ENCODE data around the gene OXLD1.

The OXLD1 gene

DNA sequence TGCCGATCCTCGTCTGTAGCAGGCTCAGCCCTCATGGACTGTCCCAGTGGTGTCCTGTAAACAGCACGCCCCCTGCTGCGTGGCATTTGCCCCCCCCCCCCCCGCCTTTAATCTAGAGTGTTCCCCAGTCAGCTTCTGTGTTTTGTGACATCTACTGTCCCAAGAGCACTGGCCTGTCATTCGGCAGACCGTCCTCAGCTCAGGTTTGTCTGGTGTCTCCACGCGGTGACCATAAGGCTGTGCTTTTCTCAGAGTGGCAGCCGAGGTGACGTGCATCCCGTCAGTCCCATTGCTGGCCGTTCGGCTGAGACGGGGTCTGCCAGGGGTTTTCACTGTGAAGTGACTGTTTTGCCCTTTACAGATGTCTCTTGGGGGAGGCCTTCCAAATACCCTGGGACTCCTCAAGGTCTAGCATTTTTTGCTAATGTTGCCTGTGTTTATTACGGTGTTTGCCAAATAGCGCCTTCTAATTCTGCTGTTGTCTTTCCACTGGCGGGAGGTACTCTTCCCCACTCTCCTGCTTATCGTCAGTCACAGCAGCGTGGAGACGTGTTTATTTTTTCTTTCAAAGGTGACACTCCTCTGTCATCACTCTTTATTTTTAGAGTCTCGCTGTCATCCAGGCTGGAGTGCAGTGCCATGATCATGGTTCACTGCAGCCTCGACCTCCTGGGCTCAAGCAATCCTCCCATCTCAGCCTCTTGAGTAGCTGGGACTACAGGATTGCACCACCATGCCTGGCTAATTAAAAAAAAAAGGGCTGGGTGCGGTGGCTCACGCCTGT lies 31.0 kb upstream of the OXLD1 start:
- Histone ChIP-seq H3K27ac (ENCODE audit: low read length) (no peak overlapping the region), H3K36me3 (ENCODE audit: control insufficient read depth in 1 of 2, insufficient read depth in 2 of 2, low read length in 2 of 2) (peaks cover 28 to 77% of the 10 kb centered on the region in 2 donors), H3K9me3 (ENCODE audit: control insufficient read depth in 1 of 2, low read length in 2 of 2) (no peaks in the 10 kb centered on the region), H3K27me3 (ENCODE audit: low read depth, low read length) (no peaks in the 10 kb centered on the region), H3K4me1 (ENCODE audit: control insufficient read depth in 1 of 2, insufficient read depth in 2 of 2, low read length in 2 of 2) (peaks cover 9 to 20% of the 10 kb centered on the region in 2 donors), H3K4me3 (ENCODE audit: low read depth in 1 of 2, low read length in 2 of 2) (no peak overlapping the region)

DNA sequence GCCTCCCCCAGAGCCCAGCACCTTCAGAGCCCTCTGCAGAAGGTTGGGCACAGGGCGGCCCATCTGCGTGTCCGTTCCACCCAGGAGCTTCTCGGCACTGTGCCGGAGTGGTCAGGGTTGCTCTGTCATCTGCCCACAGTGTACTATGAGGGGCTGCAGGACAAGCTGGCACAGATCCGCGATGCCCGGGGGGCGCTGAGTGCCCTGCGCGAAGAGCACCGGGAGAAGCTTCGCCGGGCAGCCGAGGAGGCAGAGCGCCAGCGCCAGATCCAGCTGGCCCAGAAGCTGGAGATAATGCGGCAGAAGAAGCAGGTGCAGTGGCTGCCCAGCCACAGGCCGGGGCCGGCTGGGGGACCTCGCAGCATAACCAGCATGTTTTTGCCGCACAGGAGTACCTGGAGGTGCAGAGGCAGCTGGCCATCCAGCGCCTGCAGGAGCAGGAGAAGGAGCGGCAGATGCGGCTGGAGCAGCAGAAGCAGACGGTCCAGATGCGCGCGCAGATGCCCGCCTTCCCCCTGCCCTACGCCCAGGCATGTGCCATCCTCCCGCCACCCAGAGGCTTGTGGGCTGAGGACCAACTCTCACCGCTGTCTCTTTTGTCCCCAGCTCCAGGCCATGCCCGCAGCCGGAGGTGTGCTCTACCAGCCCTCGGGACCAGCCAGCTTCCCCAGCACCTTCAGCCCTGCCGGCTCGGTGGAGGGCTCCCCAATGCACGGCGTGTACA lies 30.0 kb upstream of the OXLD1 start:
- Histone ChIP-seq H3K36me3 (ENCODE audit: control insufficient read depth in 1 of 2, insufficient read depth in 2 of 2, low read length in 2 of 2) (peaks cover 35 to 88% of the 10 kb centered on the region in 2 donors), H3K4me3 (ENCODE audit: low read depth in 1 of 2, low read length in 2 of 2) (no peak overlapping the region), H3K9me3 (ENCODE audit: control insufficient read depth in 1 of 2, low read length in 2 of 2) (no peaks in the 10 kb centered on the region)

DNA sequence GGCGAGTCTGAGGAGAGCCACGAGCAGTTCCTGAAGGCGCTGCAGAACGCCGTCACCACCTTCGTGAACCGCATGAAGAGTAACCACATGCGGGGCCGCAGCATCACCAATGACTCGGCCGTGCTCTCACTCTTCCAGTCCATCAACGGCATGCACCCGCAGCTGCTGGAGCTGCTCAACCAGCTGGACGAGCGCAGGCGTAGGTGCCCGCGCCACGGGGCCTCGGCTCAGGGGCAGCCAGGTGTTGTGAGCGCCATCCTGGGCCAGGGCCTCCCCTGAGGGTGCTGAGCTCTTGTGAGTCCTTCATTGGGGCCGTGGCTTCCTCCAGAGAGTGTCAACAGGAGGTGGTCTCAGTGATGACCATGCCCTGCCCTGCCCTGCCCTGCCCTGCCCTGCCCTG lies 29.4 kb upstream of the OXLD1 start:
- H3K27ac ChIP-seq (ENCODE audit: low read length), result no peak overlapping the region
- no peak overlapping the region for H3K4me3 ChIP-seq (ENCODE audit: low read depth in 1 of 2, low read length in 2 of 2)
- no peaks in the 10 kb centered on the region for H3K9me3 ChIP-seq (ENCODE audit: control insufficient read depth in 1 of 2, low read length in 2 of 2)
- no peaks in the 10 kb centered on the region for H3K27me3 ChIP-seq (ENCODE audit: low read depth, low read length)
- H3K4me1 ChIP-seq (ENCODE audit: control insufficient read depth in 1 of 2, insufficient read depth in 2 of 2, low read length in 2 of 2), result peaks cover 0 to 4% of the 10 kb centered on the region in 2 donors
- peaks cover 36 to 90% of the 10 kb centered on the region in 2 donors for H3K36me3 ChIP-seq (ENCODE audit: control insufficient read depth in 1 of 2, insufficient read depth in 2 of 2, low read length in 2 of 2)

More for the DNA sequence above, 30.0 kb upstream of the OXLD1 start:
- Histone ChIP-seq H3K27me3 (ENCODE audit: low read depth, low read length) (no peaks in the 10 kb centered on the region), H3K27ac (ENCODE audit: low read length) (no peak overlapping the region), H3K4me1 (ENCODE audit: control insufficient read depth in 1 of 2, insufficient read depth in 2 of 2, low read length in 2 of 2) (peaks cover 4 to 9% of the 10 kb centered on the region in 2 donors)

DNA sequence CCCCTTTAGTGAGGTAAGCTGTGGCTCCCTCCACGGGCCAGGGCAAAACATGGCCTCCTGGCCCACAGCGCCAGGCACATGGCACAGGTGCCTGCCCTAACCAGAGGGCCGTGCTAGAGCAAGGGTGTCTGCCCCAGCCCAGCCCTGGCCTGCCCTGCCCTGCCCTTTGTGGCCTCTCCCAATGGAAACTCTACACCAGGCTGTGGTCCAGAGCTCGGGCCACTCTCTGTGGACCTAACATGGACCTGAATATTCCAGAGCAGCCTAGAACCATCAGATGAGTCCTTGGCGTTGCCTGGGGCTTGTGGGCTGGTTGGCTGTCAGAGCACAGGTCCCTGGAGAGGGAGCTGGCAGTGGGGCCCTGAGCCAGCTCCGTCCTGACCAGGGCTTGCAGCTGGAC lies 28.8 kb upstream of the OXLD1 start:
- Histone ChIP-seq H3K9me3 (ENCODE audit: control insufficient read depth in 1 of 2, low read length in 2 of 2) (no peaks in the 10 kb centered on the region), H3K27me3 (ENCODE audit: low read depth, low read length) (no peaks in the 10 kb centered on the region), H3K4me1 (ENCODE audit: control insufficient read depth in 1 of 2, insufficient read depth in 2 of 2, low read length in 2 of 2) (no peaks in the 10 kb centered on the region), H3K4me3 (ENCODE audit: low read depth in 1 of 2, low read length in 2 of 2) (no peak overlapping the region), H3K36me3 (ENCODE audit: control insufficient read depth in 1 of 2, insufficient read depth in 2 of 2, low read length in 2 of 2) (peaks cover 36 to 91% of the 10 kb centered on the region in 2 donors), H3K27ac (ENCODE audit: low read length) (no peak overlapping the region)

DNA sequence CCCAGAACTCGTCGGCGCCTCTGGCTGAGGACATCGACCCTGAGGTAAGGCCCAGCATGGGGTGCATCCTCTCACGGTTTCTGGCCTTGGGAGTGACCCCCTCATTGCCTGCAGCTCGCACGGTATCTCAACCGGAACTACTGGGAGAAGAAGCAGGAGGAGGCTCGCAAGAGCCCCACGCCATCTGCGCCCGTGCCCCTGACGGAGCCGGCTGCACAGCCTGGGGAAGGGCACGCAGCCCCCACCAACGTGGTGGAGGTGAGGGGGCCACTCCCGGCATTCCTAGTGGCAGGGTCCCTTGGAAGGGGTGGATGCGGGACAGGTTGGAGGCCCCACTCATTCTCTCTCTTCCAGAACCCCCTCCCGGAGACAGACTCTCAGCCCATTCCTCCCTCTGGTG lies 28.4 kb upstream of the OXLD1 start:
- H3K4me3 ChIP-seq (ENCODE audit: low read depth in 1 of 2, low read length in 2 of 2), result no peak overlapping the region
- no peaks in the 10 kb centered on the region for H3K27me3 ChIP-seq (ENCODE audit: low read depth, low read length)
- H3K36me3 ChIP-seq (ENCODE audit: control insufficient read depth in 1 of 2, insufficient read depth in 2 of 2, low read length in 2 of 2), result peaks cover 36 to 95% of the 10 kb centered on the region in 2 donors
- no peaks in the 10 kb centered on the region for H3K4me1 ChIP-seq (ENCODE audit: control insufficient read depth in 1 of 2, insufficient read depth in 2 of 2, low read length in 2 of 2)
- H3K9me3 ChIP-seq (ENCODE audit: control insufficient read depth in 1 of 2, low read length in 2 of 2), result no peaks in the 10 kb centered on the region
- H3K27ac ChIP-seq (ENCODE audit: low read length), result no peak overlapping the region

DNA sequence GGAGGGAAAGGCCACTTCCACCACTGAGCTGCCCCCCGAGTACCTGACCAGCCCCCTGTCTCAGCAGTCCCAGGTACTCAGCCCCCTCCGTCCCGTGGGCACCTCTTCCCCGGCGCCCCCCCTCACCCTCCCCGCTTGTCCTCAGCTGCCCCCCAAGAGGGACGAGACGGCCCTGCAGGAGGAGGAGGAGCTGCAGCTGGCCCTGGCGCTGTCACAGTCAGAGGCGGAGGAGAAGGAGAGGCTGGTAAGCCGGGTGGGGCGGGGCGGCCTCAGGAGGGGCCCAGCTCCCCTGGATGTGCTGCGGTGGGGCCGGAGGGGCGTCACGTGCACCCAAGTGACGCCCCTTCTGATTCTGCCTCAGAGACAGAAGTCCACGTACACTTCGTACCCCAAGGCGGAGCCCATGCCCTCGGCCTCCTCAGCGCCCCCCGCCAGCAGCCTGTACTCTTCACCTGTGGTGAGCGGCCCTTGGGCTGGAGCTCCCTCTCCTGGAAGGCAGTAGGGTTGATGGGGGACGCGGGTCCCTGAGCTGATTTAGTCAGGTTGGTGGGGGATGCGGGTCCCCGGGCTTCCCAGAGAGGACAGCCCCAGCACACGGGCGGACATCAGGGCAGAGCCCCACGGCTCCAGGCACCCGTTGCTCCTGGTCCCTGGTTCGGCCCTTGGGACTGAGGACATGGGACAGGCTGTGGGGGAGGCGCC lies 27.3 kb upstream of the OXLD1 start:
- Histone ChIP-seq H3K9me3 (ENCODE audit: control insufficient read depth in 1 of 2, low read length in 2 of 2) (no peaks in the 10 kb centered on the region), H3K4me3 (ENCODE audit: low read depth in 1 of 2, low read length in 2 of 2) (no peak overlapping the region), H3K27me3 (ENCODE audit: low read depth, low read length) (no peaks in the 10 kb centered on the region), H3K4me1 (ENCODE audit: control insufficient read depth in 1 of 2, insufficient read depth in 2 of 2, low read length in 2 of 2) (no peaks in the 10 kb centered on the region), H3K27ac (ENCODE audit: low read length) (no peak overlapping the region), H3K36me3 (ENCODE audit: control insufficient read depth in 1 of 2, insufficient read depth in 2 of 2, low read length in 2 of 2) (peaks cover 41 to 97% of the 10 kb centered on the region in 2 donors)

DNA sequence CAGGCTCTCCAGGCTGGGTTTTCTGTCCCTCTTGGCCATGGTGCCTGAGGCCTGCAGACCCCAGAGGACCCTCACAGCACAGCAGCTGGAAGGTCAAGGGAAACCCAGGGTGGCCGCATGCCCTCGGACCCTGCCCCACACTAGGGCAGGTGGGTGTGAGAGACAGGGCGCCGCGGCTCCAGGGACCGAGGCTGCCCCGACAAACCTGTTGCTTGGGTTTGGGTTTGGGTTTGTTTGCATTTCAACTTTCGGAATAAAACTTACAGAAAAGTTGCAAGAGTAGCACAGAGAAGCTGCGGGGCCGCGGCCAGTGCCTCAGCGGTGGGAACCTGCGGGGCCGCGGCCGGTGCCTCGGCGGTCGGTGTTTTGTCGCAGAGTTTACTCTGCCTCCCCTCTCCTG lies 25.2 kb upstream of the OXLD1 start:
- peaks cover 50 to 99% of the 10 kb centered on the region in 2 donors for H3K36me3 ChIP-seq (ENCODE audit: control insufficient read depth in 1 of 2, insufficient read depth in 2 of 2, low read length in 2 of 2)
- H3K9me3 ChIP-seq (ENCODE audit: control insufficient read depth in 1 of 2, low read length in 2 of 2), result no peaks in the 10 kb centered on the region
- no peaks in the 10 kb centered on the region for H3K27me3 ChIP-seq (ENCODE audit: low read depth, low read length)
- no peak overlapping the region for H3K4me3 ChIP-seq (ENCODE audit: low read depth in 1 of 2, low read length in 2 of 2)
- H3K27ac ChIP-seq (ENCODE audit: low read length), result no peak overlapping the region
- no peaks in the 10 kb centered on the region for H3K4me1 ChIP-seq (ENCODE audit: control insufficient read depth in 1 of 2, insufficient read depth in 2 of 2, low read length in 2 of 2)

DNA sequence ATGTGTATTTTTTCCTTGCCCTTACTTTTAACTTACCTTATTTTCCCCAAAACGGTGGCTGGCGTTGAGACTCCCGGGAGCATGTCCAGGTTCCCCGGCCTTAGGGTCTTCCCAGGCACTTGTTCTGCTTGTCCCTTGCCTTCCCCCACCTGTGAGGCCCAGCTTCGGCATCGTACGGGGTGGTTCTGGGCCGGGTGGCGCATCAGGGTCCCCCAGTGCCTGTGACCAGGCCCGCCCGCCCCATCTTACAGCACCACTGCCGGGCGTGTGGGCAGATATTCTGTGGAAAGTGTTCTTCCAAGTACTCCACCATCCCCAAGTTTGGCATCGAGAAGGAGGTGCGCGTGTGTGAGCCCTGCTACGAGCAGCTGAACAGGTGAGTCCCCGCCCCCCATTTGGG lies 24.8 kb upstream of the OXLD1 start:
- Histone ChIP-seq H3K9me3 (ENCODE audit: control insufficient read depth in 1 of 2, low read length in 2 of 2) (no peaks in the 10 kb centered on the region), H3K4me1 (ENCODE audit: control insufficient read depth in 1 of 2, insufficient read depth in 2 of 2, low read length in 2 of 2) (no peaks in the 10 kb centered on the region), H3K4me3 (ENCODE audit: low read depth in 1 of 2, low read length in 2 of 2) (no peak overlapping the region), H3K27ac (ENCODE audit: low read length) (no peak overlapping the region), H3K27me3 (ENCODE audit: low read depth, low read length) (no peaks in the 10 kb centered on the region), H3K36me3 (ENCODE audit: control insufficient read depth in 1 of 2, insufficient read depth in 2 of 2, low read length in 2 of 2) (peaks cover 54 to 99% of the 10 kb centered on the region in 2 donors)

DNA sequence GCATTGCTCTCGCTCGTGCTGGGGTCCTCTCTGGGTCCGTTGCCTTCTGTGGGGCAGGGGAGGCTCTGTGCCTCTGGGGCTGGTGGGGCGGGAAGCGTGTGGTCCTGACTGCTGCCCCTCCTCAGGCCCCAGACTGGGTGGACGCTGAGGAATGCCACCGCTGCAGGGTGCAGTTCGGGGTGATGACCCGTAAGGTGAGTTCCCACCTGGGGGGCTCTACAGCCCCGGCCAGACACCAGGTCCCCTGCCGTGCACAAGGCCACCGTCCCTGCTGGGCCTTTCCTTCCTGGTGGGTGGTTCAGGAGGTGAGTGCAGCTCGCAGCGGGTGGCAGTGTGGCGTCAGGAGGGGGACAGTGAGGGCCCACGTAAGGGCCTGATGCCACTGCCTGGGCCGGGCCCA lies 24.1 kb upstream of the OXLD1 start:
- H3K9me3 ChIP-seq (ENCODE audit: control insufficient read depth in 1 of 2, low read length in 2 of 2), result no peaks in the 10 kb centered on the region
- peaks cover 0 to 2% of the 10 kb centered on the region in 2 donors for H3K4me1 ChIP-seq (ENCODE audit: control insufficient read depth in 1 of 2, insufficient read depth in 2 of 2, low read length in 2 of 2)
- H3K27me3 ChIP-seq (ENCODE audit: low read depth, low read length), result no peaks in the 10 kb centered on the region
- no peak overlapping the region for H3K27ac ChIP-seq (ENCODE audit: low read length)
- peaks cover 55 to 93% of the 10 kb centered on the region in 2 donors for H3K36me3 ChIP-seq (ENCODE audit: control insufficient read depth in 1 of 2, insufficient read depth in 2 of 2, low read length in 2 of 2)
- H3K4me3 ChIP-seq (ENCODE audit: low read depth in 1 of 2, low read length in 2 of 2), result no peak overlapping the region

DNA sequence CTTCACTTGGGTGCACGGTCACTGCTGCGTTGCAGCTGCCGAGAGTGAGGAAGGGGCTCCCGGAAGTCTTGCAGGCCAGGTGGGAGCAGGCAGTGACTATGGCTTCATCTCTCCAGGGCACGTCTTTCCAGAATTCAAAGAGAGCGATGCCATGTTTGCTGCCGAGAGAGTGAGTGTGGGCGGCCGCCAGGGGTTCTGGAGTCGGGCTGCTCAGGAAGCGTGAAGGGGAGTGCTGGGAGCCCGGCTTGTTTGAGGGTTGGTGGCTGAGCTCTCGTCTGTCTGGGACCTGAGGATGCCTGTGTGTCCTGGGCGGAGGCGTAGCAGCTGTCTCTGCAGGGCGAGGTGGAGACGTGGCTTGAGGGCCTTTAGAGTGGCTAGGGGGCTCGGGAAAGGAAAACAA lies 23.7 kb upstream of the OXLD1 start:
- Histone ChIP-seq H3K27ac (ENCODE audit: low read length) (no peak overlapping the region), H3K36me3 (ENCODE audit: control insufficient read depth in 1 of 2, insufficient read depth in 2 of 2, low read length in 2 of 2) (peaks cover 52 to 88% of the 10 kb centered on the region in 2 donors), H3K9me3 (ENCODE audit: control insufficient read depth in 1 of 2, low read length in 2 of 2) (no peaks in the 10 kb centered on the region), H3K4me3 (ENCODE audit: low read depth in 1 of 2, low read length in 2 of 2) (no peak overlapping the region), H3K27me3 (ENCODE audit: low read depth, low read length) (no peaks in the 10 kb centered on the region), H3K4me1 (ENCODE audit: control insufficient read depth in 1 of 2, insufficient read depth in 2 of 2, low read length in 2 of 2) (peaks cover 3 to 7% of the 10 kb centered on the region in 2 donors)

DNA sequence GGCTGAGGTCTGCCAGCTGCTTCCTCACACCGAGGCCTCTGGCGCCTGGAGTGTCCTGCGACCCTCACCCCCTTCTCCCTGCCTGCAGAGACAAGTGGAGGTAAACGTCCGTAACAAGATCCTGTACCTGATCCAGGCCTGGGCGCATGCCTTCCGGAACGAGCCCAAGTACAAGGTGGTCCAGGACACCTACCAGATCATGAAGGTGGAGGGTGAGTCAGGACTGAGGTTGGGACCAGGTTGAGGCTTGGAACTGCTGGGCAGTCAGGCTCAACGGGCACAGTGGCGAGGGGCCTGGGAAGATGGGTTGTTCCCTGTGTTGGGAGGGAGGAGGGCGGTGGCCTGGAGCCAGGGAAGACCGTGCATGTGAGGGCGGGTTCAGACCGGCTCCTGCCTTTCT lies 22.2 kb upstream of the OXLD1 start:
- Histone ChIP-seq H3K4me1 (ENCODE audit: control insufficient read depth in 1 of 2, insufficient read depth in 2 of 2, low read length in 2 of 2) (peaks cover 9 to 13% of the 10 kb centered on the region in 2 donors), H3K4me3 (ENCODE audit: low read depth in 1 of 2, low read length in 2 of 2) (no peak overlapping the region), H3K27ac (ENCODE audit: low read length) (no peak overlapping the region), H3K36me3 (ENCODE audit: control insufficient read depth in 1 of 2, insufficient read depth in 2 of 2, low read length in 2 of 2) (peaks cover 39 to 78% of the 10 kb centered on the region in 2 donors), H3K9me3 (ENCODE audit: control insufficient read depth in 1 of 2, low read length in 2 of 2) (no peaks in the 10 kb centered on the region), H3K27me3 (ENCODE audit: low read depth, low read length) (no peaks in the 10 kb centered on the region)

All from muscle layer of duodenum (tissue), 2 donors.